Stimulated activated CD8-positive, alpha-beta memory T cell treated with anti-CD3 and anti-CD28 coated beads, Interleukin-15, amount 100 ng/mL, for 48 hours (primary cell): ENCODE results near the gene PHF11.

Source experiments
- DNase-seq, 2 donors: peaks; one replicate each; pipeline ENCODE4 v3.0.0-alpha.2; 2020; ENCODE audit warnings: low read depth in 2 of 2

PHF11 gene

DNA sequence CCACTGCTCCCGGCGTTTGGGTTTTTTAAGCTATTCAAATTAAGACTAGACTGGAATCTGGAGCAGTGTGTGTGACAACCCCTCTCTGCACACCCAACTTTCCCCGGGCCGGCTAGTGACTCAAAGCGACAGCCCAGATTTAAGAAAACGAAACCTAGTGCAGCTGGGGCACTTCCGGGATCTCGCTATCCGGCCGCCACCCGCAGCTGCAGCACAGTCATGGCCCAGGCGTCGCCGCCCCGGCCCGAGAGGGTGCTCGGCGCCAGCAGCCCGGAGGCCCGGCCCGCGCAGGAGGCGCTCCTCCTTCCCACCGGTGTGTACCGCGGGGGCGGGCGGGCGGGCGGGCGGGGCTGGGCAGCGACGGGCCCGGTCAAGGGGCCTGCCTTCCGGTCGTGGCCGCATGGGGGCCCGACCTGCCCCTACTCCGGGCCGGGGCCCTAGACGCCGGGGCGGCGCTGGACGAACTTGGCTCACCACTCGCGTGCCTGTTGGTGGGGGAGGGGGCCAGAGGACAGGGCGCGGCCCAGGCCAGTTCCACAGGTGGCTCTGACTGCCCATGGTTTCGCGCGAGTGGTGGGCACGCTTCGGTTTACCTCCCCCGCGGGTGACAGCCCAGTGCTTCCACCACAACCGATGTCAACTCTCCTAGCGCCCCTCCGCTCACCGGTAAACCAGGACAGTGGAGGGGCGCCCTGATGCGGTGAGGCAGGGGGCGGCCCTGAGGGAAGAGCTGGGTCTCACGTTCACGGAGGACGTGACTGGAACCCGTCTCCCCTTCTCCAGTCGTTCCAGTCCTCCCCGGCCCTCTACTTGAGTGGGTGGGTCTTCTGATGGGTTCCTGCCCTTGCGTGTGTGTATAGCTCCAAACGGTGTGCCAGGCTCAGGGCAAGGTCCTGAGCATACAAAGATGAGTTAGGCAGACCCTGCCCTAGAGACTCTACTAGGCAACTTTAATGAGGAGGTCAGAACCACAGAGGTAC is at the start of gene PHF11:
Gene PHF11 (plus strand): TSS at position 171 of the 980 bp plus-strand sequence. CDS start 49 bp downstream, at position 220.
- peak; percentile 82 to 86 for DNase-seq

DNA sequence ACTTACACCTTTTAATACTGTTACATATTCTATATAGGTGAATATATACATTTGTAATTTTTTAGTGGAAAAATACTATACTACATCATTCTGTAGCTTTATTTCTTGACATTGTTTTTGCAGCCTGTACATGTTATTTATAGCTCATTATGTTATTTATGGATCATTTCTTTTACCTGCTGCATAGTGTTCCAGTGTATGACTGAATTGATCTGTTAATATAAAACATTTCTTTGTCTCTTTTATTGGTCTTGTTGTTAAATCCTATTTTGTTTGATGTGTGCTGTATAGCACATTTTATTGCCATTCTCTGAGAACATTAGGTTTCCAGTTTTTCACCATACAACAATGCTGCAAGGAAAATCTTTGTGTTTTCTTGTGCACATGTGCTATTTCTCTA is 49.3 kb upstream of the PHF11 start:
- no peak for DNase-seq

DNA sequence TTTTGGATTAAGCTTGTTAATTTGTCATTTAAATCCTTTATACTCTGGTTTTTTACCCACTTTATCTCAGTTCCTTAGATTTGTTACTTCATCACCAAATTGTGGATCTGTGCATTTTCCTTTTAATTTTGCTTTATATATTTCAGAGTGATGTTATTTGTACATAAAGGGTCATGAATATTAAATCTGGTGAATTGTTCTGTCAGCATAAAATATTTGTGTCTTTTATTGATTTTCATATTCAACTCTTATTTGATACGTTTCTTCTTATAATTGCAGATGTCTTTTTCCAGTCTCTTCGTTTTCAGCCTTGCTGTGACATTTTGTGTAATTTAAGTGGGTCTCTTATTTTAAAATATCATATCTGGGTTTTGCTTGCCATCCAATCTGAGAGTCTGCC is 47.0 kb upstream of the PHF11 start:
- no peak for DNase-seq

DNA sequence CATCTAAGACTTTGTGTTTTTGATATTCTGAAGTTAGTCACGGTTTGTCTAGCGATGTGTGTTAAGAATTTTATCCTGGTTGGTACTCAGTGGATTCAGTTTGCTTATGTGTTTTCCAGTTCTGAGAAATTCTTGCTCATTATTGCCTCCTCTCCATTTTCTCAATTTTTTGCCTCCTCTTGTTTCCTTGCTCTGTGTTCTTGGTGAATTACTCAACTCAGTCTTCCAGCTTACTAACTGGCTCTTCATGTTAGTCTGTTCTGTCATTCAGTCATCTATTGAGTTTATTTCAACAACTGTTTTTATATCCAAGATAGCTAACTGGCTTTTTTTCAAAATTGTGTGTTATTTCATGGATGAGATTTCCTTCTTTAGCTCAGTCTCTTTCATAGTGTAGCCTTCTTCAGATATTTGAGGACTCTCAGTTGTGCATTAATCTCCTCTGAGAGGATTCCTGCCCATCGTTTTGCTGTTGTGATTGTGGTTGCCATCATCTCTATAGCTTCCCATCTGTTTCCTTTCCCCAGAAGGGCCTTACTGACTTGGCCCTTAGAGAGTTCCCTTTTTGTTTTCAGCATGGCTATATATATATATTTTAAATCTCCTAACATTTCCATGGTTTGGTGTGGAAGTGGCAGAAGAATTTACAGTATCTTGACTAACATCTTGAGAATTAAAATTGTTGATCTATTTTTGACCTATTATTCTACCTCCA is 45.5 kb upstream of the PHF11 start:
- DNase-seq = no peak

DNA sequence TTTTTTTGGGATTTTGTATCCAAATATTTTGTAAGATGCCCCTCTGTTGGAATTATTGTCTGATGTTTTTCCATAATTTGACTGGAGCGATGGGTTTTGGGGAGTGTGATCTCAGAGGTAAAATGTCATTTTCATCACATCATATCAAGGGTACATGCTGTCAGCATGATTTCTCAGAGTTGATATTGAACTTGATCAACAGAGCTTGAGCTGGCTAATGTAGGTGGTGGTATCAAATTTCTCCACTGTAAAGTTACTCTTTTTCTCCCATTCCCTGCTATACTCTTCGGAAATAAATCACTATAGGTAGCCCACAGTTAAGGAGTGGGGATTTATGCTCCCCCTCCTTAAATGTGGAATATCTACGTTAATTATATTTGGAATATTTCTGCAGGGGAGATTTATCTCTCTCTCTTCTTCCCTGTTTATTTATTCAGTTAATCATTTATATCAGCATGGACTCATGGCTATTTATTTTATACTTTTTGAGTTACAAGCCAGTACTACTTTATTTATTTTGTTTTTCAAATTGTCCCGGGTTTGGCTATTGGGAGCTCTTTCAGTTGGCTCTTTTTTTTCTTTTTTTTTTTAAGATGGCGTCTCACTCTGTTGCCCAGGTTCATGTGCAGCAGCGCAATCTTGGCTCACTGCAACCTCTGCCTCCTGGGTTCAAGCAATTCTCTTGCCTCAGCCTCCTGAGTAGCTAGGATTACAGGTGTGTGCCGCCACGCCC is 42.9 kb upstream of the PHF11 start:
- DNase-seq = no peak

DNA sequence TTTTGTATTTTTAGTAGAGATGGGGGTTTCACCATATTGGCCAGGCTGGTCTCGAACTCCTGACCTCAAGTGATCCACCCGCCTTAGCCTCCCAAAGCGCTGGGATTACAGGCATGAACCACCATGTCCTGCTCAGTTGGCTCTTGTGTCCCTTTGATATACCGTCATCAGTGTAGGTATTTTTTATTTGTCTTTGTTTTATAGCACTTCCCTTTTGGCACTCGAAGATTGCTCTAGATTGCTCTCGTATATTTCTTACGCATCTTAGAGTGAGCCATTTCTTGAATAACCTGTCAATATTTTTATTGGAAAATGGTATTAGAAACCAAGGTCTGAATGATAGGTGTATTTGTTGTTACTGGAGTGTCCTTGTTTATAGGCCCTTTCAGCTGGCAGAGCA is 42.3 kb upstream of the PHF11 start:
- no peak for DNase-seq

DNA sequence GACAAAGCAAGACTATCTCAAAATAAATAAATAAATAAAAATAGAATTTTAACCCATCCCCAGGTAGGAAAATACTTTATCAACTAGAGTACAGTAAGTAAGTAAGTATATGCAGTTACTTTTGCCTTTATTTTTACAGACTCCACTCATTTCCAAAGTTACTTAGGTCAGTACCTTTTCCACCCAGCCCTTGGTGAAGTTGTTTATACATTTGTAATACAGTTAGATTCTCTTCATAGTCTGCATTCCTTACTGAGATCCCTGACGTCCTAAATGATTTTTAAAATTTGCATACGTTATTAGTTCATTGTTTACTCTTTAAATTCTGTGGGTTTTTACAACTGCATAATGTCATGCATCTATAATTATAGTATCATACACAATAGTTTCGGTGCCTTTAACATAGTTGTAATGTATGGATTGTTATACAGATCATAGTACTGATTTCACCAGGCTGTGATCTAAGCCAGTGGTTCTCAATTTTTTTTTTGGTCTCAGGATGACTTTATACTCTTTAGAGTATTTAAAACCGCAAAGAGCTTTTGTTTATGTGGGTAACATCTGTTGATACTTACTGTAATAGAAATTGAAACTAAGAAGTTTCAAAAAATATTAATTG is 41.3 kb upstream of the PHF11 start:
- no peak for DNase-seq

DNA sequence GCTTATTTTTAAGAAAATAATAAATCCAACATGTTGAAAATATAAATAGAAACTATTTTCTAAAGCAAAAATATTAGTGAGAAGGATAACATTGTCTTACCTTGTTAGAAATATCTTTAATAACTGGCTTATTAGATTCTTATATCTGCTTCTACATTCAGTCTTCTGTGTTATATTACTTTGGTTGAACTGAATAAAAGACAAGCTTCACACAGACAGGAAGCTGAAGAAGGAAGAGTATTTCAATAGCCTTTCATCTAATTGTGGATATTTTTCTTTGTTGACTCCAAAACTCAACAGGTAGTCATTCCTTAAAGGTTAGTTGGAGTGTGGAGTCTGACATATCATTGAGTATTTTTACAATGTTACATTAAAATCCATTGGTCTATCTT is 40.8 kb upstream of the PHF11 start:
- no peak for DNase-seq

DNA sequence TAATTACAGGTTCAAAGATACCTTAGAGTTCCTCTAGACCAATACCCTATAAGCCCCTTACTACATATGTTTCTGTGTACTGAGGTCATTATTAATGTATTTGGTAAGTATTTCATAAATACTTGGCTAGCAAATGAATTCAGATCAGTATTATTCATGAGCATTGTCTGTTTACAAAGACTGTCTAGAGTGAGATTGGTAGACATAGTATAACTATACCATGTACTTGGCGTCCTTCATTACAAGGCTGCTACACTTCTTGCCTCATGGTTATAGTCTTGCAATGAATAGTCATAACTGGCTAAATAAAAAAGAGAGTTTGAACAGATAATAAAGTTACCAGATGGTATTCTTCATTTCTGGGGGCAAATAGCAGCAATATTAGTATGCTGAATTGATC is 39.6 kb upstream of the PHF11 start:
- DNase-seq = no peak

DNA sequence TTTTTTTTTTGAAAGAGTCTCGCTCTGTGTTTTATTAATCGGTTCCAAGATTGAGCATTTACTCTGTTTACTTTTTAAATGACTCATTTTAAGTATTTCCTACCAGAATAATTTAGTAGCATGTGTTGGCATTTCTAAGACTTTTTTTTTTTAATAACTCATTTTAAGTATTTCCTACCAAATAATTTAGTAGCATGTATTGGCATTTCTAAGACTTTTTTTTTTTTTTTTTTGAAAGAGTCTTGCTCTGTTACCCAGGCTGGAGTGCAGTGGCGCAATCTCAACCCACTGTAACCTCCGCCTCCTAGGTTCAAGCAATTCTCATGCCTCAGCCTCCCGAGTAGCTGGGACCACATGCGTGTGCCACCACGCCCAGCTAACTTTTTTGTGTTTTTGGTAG is 38.5 kb upstream of the PHF11 start:
- DNase-seq = no peak

DNA sequence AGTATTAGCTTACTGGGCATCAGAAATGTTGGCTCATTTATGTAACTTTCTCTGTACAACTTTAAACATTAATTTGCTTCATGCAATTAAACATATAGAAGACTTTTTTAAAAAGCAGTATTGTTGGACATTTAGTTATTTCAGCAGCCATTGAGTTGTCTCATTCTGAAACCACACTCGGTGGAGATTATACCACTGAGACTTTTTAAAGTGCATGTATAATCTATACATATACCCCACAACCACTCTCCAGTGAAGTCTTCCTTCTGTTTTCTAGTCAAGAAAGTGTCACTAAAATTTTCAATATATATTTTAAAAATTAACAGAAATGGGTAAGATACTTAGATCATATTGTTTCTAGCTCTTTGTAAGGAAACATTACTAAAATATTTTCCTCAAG is 36.2 kb upstream of the PHF11 start:
- no peak for DNase-seq

DNA sequence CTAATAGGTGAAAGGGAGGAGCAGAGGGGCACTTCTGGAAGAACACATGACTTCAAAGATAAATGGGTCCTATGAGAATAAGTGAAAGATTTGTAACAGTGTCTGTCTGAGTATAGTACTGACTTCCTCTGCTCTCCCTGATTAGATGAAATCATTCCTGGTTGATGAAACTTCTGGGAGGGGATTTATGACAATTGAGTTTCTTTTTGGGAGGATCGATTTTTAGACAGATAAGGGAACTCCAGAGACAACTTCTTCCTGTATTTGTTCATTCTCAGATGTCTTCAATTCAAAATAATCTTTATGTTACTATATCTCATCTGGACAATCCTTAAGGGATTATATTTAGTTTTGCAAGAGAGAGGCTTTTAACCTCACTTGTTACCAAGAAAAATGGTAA is 31.7 kb upstream of the PHF11 start:
- DNase-seq = no peak

DNA sequence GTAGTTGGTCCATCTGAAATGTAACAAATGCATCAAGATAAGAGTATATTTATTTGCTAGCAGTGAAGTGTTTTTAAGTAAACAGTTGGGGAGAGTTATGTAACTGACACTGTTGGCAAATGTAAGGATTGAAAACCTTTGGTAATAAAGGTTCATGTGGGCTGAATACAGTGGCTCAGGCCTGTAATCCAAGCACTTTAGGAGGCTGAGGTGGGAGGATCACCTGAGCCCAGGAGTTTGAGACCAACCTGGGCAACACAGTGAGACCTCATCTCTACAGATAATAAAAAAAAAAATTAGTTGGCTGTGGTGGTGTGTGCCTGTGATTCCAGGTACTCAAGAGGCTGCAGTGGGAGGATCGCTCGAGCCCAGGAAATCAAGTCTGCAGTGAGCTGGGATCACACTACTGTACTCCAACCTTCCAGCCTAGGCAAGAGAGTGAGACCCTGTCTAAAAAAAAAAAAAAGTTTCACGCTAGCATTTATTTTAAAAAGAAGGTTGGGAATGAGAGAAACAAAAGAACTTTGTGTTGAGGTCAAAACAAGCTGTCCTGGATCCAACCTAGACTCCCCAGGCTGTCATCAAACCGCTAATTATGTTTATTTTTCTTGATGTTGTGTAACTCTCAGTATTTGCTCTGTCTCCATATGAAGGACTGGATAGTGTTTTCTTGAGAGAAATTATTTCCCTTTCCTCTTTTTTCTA is 31.0 kb upstream of the PHF11 start:
- no peak for DNase-seq

DNA sequence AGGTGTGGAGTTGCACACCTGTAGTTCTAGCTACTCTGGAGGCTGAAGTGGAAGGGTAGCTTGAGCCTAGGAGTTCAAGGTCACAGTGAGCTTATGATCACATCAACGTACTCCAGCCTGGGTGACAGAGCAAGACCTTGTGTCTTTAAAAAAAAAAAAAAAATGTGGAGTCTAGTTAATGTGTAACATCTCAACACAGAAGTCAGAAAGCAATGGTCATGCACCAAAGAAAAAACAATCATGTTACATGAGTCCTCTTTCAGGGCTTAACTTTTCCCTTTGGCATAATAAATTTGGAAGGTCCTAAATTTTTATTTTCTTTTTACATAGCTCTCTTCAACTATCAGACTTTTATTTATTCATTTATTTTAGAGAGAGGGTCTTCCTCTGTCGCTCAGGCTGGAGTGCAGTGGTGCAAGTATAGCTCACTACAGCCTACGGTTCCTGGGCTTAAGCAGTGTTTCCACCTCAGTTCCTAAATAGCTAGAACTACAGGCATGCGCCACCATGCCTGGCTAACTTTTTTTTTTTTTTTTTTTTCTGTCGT is 29.4 kb upstream of the PHF11 start:
- no peak for DNase-seq

DNA sequence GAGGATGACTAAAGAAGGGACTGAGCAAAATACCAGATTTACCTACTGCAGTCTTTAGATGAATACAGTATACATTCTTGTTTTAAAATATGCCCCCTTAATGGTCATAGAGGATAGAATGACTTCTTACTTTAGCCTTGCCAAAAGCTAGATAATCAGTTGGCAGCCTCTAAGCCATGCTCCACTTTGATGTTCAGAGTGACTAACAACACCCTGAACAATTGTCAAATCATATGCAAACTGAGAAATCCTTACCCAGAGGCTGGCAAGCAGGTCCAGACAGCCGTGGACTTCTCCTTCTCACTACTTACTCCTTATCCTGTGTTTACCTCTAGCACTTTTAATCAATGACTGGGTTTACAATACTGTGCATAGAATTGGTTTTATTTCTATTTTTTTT is 23.6 kb upstream of the PHF11 start:
- DNase-seq = no peak

DNA sequence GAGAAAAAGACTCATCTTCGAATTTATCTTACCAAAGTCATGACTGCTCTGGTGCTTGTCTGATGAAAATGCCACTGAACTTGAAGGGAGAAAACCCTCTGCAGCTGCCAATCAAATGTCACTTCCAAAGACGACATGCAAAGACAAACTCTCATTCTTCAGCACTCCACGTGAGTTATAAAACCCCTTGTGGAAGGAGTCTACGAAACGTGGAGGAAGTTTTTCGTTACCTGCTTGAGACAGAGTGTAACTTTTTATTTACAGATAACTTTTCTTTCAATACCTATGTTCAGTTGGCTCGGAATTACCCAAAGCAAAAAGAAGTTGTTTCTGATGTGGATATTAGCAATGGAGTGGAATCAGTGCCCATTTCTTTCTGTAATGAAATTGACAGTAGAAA is 19.2 kb upstream of the PHF11 start:
- DNase-seq = no peak

DNA sequence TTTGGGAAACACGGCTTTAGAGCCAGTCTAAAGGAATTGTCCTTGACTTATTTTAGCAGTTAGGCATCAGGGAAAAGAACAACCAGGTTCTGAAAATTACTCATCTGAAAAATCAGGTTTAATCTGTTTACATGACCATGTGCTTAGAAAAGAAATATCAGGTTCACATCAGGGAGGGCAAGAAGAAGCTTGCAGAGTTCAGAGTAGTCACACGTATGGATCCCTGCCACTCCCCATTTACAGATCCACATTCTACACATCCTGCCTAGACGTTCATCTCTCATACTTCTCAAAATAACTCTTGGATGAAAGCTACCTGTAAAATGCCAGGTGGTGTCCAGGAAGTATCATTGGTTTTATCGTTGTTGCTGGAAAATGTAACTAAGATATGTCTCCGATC is 14.0 kb upstream of the PHF11 start:
- no peak for DNase-seq

DNA sequence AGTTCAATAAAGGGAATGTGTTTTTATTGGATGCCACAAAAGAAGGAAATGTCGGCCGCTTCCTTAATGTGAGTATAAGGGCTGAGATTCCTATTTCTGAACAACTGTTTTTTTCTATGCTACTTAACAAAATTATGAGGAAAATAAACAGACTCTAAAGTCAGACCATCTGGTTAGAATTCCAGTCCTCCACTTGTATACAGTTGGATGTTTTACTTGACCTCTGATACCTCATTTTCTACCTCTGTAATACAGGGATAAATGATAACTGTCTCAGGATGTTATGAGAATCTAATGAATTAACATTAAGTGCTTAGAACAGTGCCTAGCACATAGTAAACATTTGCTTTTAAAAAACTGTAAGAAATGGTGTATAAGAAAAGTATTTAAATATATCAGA is 7.2 kb upstream of the PHF11 start:
- no peak for DNase-seq

DNA sequence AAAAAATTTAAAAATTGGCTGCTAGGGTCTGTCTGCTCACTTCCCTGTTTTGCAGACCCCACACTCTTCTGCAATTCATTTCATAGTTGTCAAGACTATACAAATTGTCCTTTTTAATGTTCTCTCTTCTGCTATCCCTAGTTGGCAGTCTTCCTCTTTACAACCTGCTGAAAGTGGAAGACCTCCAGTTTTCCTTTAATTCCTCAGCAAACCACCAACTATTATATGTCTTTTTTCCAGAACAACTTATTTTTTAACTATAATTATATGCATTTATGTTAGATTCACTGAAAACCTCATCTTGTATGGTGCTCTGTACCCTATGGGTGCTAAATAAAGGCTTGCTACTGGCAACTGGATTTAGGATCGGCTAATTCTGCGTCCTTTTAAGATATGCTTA is 1.1 kb upstream of the PHF11 start:
- no peak for DNase-seq

DNA sequence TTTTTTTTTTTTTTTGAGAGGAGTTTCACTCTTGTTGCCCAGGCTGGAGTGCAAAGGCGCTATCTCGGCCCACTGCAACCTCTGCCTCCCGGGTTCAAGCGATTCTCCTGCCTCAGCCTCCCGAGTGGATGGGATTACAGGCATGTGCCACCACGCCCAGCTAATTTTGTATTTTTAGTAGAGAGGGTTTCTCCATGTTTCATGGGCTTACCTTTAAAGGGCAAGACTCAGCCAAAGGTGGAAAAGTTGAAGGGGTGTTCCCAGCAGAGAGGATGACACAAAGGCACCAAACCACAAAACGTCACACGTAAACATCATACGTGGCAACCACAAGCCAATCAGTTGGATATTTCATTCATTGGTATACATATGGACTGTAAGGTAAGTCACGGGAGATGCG is 1.1 kb downstream of the PHF11 start:
- peak; percentile 18 to 54 for DNase-seq

DNA sequence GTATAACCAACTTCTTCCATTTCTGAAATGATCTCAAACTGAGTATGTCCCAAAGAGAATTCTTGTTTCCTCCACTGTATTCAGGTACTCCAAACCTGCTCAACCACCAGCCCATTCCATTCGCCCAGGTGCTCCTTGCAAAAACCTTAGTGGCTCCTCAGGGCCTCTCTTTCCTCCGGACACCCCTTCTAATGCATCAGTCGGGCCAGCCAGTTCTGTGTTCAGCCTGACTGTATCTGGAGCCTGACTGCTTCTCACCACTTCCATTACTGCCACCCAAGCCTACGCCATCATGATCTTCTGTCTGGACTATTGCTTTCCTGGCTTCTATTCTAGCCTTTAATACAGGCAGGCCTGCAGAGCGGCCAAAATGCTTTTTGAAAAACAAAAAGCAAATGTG is 1.5 kb downstream of the PHF11 start:
- no peak for DNase-seq
